Activated CD8-positive, alpha-beta memory T cell treated with anti-CD3 and anti-CD28 coated beads, Interleukin-2, amount 50 U/mL, for 24 hours (primary cell): ENCODE results near the gene CCDC18.
"Not testable (repeated sequence)": the region's sequence is repeated elsewhere in the genome, so short reads cannot be mapped to it uniquely, and the experiment has no call there.

Experiments used
- DNase-seq: peaks from one replicate; pipeline ENCODE4 v3.0.0-alpha.2; 2020; ENCODE audit errors: extremely low read depth

The CCDC18 gene, protein sequence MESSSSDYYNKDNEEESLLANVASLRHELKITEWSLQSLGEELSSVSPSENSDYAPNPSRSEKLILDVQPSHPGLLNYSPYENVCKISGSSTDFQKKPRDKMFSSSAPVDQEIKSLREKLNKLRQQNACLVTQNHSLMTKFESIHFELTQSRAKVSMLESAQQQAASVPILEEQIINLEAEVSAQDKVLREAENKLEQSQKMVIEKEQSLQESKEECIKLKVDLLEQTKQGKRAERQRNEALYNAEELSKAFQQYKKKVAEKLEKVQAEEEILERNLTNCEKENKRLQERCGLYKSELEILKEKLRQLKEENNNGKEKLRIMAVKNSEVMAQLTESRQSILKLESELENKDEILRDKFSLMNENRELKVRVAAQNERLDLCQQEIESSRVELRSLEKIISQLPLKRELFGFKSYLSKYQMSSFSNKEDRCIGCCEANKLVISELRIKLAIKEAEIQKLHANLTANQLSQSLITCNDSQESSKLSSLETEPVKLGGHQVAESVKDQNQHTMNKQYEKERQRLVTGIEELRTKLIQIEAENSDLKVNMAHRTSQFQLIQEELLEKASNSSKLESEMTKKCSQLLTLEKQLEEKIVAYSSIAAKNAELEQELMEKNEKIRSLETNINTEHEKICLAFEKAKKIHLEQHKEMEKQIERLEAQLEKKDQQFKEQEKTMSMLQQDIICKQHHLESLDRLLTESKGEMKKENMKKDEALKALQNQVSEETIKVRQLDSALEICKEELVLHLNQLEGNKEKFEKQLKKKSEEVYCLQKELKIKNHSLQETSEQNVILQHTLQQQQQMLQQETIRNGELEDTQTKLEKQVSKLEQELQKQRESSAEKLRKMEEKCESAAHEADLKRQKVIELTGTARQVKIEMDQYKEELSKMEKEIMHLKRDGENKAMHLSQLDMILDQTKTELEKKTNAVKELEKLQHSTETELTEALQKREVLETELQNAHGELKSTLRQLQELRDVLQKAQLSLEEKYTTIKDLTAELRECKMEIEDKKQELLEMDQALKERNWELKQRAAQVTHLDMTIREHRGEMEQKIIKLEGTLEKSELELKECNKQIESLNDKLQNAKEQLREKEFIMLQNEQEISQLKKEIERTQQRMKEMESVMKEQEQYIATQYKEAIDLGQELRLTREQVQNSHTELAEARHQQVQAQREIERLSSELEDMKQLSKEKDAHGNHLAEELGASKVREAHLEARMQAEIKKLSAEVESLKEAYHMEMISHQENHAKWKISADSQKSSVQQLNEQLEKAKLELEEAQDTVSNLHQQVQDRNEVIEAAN (N-terminal part only)

DNA sequence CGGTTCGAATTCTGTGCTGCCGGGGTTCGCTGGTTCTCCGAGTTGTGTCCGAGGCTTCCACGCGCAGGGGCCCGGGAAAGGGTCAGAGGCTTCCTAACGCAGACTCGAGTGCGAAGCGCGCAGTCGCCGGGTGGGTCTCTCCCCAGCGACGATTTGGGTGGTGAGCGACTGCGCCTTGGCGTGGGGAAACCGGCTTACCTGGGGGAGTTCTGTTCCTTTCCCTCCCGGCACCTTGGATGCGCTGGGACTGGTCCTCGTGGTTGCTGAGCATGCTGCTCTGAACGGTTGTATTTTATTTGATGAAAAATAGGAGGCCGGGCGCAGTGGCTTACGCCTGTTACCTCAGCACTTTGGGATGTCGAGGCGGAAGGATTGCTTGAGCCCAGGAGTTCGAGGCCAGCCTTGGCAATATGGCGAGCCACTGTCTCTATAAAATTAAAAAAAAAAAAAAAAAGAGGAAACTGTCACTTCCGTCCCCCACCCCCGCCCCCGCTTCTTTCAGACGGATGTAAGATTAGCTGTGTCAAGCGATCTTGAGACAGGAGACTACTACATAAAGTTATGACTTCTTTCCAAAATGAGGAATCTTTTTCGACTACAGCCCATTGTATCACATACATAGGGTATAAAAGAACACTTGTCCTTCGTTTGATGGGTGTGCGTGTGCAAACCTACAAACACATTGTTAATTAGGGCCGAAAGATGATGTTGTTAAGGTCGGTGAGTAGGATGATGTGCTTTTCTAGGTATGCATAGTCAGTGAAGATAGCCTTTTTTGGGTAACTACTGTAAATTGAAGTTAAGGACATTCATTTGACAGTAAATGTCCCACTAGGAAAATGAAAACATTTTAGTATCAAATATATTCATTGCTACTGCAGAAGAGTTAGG, at the start of gene CCDC18:
CCDC18 (plus strand) TSS at position 2 of the 891 bp plus-strand sequence. CDS start 2,638 bp downstream, outside the sequence.
- DNase-seq: no peak

DNA sequence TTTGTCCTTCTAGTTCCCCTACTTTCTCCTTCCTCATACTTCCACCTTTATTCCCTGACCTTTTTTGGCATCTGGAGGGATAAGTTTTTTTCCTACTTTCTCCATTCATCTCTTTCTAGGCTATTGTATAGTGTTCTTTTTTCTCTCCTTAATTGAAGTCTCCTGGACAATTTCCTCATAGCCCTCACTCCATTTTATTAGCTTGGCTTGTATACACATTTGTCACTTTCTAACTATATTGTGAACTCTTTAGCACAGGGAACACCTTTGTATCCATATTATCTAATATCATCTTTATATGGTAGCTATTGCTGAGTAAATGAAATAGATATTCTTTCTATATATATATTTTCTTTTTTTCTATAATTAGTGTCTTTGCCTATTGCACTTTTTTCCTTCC, 47.9 kb upstream of the CCDC18 start:
- DNase-seq: no peak

DNA sequence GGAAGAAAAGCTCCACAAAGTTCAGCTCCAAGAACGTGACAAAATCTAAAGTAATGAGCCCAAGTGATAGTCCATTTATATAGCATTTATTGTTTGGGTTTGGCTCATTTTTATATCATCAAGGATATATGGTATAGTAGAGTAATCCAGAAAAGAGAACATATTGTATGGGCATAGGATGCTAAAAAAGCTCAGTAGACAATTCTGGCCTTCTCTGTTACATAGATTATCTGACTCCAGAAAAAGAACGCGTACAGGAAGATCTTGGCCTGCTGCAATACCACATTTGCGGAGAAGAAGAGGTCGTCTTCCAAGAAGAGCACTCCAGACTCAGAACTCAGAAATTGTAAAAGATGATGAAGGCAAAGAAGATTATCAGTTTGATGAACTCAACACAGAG, 44.1 kb upstream of the CCDC18 start:
- DNase-seq: no peak

DNA sequence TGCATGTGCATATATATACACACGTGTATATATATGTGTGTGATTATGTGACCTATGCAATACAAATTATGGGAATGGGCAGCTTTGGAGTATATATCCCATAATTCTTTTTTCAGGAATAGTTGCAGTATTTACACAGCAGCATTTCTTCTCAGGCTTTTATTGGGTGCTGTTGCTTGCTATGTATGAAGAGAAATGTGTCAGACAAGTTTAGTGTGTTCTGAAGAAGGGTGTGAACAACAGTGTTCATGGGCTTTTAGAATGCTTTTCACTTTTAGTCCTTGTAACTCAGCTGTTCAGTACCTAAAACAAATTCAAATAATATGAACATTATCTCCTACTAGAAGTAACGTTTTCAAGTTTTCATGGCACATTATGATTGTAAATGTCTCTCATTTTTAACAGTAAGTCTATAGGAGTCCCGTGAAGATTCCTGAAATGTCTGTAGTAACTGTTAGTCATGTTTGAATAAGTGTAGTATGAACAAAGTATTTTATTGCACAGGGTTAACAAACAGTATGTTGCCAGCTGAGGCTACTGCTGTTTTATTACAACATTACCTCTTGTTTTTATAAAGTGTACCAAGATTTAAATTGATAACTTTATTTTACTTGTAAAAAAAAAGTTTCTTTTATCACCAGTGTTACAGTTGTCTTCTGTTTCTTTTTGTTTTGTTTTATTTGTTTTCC, 42.8 kb upstream of the CCDC18 start:
- no peak for DNase-seq

DNA sequence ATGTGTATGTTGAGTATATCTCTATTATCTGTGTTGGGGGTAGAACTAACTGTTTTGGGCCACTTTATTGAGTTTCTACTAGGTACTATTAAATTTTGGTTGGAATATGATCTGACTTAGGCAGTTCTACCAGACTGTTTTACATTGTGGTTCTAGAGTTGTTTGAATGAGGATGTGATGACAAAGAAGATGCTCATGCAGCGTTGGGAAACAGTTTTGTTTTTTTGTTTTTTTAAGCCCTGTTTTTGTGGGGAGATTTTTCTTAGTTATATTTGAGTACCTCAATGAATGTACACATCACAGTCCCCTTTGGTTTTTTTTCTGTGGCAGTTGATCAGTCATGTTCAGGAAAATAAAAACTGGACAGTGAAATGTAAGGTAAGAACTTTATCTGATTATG, 40.4 kb upstream of the CCDC18 start:
- DNase-seq: no peak

DNA sequence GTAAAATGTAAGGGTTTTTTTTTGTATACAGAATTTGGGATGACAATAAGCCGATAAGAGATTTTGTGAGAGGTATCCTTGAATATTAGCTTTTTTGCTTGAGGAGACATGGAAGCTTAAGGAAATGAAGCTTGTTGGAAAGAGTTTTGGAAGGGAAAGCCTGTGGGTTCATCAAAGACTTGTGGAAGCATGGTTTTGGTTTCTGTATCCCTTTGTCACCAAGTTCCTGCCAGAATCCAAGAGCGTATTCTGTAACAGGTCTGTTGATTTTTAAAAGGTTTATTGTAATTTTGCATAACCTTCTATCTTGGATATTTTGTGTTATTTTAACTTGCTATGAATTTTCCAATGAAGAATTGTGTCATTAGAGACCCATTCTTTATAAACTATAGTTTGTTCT, 38.4 kb upstream of the CCDC18 start:
- DNase-seq: no peak

DNA sequence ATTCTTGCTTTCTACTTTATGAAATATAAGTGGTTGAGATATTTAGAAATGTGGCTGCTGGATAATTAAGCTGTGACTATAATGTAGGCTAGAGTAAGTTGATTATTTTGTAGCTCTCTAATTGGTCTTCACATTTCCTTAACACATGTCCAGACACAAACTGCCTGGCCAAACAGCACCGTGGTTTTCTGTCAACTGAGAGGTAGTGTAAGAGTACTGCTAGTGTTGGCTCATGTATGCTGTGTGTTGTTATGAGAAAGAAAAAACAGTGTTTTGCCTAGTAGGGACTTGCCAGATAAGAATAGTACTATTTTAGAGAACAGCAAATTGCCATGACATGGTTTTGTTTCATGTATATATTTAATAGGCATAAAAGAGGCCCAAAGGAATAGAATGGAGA, 37.4 kb upstream of the CCDC18 start:
- DNase-seq: no peak

DNA sequence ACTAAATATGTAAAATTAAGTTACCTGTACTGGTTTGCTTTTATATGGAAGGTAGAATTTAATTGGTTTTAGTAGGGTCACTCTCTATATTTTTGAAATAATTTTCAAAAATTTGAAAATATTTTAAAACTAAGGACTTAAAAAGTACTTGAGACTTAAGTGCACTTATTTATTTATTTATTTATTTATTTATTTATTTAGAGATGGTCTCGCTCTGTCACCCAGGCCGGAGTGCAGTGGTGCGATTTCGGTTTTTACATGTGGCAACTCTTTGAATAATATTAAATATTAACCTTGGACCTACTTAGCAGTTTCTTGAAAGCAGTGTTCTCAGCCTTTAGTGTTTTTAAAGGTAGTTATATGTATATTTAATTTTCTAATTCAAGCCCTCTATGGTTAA, 36.8 kb upstream of the CCDC18 start:
- DNase-seq: no peak

DNA sequence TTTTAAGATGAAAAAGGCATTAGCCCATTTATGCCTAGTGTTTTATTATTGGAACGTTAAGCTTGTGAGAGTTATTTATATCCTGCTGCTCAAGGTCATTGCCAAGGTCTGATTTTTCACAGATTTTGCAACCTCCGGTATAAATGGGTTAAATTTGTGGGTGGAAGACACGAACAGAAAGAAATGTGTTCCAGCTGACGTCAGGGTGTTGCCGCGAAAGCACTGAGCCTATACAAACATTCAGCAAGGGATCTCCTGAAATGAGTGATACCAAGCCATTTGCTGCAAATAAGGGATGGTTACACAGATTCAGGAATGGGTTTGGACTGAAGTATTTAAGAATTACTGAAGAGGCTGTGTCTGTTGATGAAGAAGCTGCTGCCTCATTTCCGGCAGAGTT, 32.5 kb upstream of the CCDC18 start:
- no peak for DNase-seq

DNA sequence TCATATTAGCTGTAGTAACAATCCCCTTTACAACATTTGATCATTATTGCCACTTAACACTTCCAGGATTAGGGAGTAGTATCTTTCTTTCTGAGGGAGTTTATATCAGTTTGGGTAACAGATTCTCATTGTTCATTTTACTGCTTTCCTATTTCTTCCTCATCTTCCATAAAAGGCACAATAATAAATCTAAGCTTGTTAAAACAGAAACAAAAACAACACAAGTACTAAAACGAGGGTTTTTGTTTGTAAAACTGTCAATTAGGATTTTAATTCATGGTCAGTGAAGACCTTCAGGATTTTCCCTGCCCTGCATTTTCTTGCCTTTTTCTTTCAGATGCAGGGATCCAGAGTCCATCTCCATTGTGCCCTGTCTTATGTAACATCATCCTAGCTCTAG, 29.8 kb upstream of the CCDC18 start:
- DNase-seq: no peak

DNA sequence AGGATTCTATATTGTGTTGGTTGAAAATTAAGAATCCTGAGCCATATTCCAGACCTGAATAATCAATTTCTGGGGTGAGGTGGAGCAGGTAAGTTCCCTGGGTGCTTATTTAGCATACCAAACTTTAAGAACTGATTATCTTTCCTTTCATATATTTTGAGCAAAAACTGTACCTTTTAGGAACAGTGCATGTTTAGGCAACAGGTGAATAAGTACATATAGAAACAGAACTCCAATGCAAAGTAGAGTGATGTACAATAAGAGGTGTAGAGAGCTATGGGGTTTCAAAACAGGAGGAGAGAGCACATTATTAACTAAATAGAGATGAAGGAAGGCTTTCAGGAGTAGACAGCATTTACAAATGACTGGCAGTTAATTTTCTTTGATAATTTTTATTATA, 29.1 kb upstream of the CCDC18 start:
- DNase-seq: no peak

DNA sequence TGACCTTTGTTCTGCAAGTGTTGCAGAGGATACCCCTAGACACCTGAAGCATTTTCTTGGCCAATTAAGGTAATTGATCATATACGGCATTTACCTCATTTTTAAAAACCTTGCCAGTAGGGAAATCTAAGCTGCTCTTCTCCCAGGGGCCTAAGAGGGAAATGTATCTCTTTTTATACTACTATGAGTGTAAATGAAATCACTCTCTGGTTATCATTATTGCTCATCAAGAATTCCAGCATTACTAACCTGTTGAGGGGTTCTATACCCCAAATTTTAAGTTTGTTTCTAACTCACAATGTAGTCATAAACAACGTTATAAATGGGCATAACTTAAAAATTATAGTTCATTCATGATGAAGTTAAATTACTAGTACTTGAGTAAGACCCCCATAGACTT, 27.7 kb upstream of the CCDC18 start:
- no peak for DNase-seq

DNA sequence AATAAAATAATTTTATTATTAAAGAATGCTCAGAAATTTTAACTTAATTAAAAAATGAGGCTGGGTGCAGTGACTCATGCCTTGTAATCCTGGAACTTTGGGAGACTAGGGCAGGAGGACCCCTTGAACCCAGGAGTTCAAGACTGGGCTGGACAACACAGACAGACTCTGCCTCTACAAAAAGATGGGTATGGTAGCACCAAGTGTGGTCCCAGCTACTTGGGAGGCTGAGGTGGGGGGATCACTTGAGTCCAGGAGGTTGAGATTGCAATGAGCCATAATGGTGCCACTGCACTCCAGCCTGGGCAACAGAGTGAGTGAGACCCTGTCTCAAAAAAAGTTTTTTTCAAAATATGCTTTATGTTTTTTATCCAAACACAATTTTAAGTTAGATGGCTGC, 25.6 kb upstream of the CCDC18 start:
- DNase-seq: no peak

DNA sequence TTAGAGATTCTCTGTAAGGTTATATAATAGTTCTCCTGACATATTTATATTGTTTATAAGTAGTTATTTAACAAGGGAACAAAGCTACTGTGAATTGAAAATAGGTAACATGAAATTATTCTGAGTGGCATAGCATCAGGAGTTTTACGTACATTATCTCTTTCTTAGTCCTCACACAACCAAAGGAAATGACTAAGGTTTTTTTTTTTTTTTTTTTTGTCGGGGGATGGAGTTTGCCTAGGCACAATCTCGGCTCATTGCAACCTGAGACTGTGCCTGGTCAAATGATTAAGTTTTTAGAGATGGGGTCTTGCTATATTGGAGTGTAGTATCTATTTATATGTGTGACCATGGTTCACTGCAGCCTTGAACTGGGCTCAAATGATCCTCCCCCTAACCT, 25.2 kb upstream of the CCDC18 start:
- DNase-seq: no peak

DNA sequence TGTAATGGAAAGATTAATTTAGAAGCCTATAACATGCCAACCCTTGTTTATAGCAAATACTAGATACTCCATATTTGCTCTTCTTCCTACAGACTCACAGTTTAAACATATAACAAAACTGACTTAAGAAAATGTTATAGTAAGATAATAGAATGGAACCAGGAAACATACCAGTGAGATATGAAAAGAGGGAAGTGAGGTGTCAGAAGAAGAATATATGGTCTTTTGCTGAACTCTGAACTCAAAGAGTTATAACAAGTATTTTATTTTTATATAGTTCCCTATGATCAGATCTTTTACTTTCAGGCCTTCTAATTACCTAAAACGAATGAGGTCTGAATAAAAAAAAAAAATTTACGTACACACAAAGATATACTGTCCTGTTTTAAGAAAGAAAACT, 21.2 kb upstream of the CCDC18 start:
- no peak for DNase-seq

DNA sequence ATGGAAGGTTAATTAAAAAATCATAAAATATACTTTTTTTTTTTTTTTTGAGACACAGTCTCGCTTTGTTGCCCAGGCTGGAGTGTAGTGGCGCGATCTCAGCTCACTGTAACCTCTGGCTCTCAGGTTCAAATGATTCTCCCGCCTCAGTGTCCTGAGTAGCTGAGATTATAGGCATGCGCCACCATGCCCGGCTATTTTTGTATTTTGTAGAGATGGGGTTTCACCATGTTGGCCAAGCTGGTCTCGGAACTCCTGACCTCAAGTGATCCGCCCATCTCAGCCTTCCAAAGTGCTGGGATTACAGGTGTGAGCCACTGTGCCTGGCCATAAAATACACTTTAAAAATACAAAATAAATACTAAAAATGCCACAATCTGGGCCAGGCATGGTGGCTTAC, 17.2 kb upstream of the CCDC18 start:
- DNase-seq: not testable (repeated sequence)

DNA sequence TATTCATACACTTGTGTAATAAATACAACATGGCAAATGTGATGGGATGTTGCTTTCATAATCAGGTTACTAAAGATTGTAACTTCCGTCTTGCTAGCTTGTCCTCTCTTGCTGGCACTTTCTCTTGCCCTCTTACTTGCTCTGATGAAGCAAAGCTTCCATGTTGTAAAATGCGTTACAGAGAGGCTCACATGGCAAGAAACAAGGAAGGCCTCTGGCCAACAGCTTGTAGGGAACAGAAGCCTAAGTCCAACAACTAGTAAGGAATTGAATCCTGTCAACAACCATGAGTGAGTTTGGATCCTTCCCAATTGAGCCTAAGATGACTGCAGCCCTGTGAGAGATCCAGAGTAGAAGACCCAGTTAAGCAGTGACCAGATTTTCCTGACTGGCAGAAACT, 15.7 kb upstream of the CCDC18 start:
- no peak for DNase-seq

DNA sequence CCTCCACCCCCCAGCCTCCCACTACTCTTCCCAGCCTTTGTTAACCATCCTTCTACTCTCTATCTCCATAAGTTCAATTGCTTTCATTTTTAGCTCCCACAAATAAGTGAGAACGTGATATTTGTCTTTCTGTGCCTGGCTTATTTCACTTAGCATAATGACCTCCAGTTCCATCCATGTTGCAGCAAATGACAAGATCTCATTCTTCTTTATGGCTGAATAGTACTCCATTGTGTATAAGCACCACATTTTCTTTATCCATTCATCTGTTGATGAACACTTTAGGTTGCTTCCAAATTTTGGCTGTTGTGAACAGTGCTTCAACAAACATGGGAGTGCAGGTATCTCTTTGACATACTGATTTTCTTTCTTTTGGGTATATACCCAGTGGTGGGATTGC, 14.6 kb upstream of the CCDC18 start:
- DNase-seq: not testable (repeated sequence)

DNA sequence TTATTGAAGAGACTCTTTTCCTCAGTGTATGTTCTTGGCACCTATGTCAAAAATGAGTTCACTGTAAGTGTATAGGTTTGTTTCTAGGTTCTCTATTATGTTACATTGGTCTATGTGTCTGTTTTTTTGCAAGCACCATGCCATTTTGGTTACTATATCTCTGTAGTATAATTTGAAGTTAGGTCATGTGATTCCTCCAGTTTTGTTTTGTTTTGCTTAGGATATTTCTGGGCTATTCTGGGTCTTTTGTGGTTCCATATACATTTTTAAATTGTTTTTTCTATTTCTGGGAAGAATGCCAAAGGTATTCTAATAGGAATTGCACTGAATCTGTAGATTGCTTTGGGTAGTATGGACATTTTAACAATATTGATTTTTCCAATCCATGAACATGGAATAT, 13.5 kb upstream of the CCDC18 start:
- DNase-seq: no peak

DNA sequence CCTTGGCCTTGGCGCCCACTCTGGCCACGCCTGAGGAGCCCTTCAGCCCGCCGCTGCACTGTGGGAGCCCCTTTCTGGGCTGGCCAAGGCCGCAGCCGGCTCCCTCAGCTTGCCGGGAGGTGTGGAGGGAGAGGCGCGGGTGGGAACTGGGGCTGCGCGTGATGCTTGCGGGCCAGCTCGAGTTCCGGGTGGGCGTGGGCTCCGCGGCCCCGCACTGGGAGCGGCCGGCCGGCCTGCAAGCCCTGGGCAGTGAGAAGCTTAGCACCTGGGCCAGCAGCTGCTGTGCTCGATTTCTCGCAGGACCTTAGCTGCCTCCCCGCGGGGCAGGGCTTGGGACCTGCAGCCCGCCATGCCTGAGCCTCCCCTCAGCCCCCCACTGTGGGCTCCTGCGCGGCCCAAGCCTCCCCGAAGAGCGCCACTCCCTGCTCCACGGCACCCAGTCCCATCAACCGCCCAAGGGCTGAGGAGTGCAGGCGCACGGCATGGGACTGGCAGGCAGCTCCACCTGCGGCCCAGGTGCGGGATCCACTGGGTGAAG, 10.3 kb upstream of the CCDC18 start:
- DNase-seq: not testable (repeated sequence)
